CD4-positive, alpha-beta T cell treated with Interleukin-15 for 1 hour (primary cell): ENCODE data around the gene SMAD3.
"Not testable (repeated sequence)": the region's sequence is repeated elsewhere in the genome, so short reads cannot be mapped to it uniquely, and the experiment has no call there.

Source experiments
- DNase-seq: peaks from one replicate; pipeline ENCODE4 v3.0.0-alpha.2; 2020

SMAD3 gene

DNA sequence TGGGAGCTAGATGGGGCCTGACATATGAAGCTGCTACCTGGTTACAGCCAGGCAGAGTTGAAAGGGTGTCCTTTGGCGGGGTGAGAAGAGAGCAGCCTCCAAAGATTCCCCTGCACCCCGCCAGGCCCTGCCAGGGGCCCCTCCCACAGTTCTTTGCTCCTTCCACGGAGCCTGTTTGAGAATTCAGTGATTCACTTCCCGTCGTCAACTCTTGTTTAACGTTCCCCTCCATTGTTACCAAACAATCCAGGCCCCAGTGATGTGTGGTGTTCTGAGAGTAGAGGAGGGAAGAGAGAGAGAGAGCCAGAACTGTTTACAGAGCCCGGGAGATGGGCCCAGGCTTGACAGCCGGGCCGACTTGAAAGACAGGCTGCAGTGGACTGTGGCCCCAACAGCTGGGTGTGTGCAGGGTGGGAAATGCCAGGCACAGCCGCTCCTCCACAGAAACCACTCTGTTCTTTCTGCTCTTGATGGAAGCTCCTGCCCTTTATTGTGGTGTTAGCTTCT is 81.5 kb downstream of the SMAD3 start:
- peak; percentile 63 for DNase-seq

DNA sequence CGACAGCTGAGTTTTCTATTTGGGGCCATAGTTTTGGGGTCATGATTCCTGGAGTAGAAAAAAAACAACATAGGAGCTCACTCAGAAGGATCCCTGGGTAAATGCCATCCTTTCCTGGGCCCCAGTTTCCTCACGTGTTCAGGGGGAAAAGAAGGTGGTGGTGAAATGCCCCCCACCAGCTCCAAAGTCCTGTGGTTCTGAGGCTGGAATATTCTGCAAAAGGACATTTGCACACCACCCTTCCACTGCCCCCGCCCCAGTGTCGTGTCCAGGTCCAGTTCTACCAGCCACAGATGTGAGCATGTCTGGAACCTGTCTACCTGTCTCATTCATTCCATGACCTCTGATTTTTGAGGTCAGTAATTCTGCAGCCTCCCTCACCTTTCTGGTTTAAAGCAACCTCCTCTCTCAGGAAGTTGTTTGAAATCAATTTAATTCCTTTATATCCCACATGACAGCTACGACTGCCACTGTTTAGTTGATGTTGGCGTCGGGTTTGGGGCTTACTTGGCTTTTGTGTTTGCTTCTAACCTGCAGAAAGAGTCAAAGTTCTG is 82.1 kb downstream of the SMAD3 start:
- DNase-seq = no peak

DNA sequence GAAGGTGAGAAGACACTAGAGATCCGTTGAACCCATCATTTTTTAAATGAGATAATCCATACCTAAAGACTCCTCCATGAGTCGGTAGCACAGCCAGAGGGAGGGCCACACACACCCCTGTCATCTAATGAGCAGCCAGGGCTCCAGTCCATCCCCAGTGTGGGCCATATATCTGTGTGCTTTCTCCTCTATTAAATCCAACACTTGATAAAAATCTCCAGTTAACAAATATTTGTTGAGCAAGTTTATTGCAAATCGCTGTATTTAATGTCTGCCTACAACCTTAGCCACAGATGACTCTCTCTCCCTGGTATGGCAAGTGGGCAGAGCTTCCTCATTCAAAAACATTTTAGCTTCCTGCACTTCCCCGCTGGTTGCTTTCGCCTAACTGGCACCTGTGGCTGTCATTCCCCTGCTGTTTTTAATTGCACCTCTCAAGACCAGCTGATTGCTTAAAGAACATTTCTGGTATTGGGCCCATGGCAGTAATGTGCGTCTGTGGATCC is 82.8 kb downstream of the SMAD3 start:
- peak; percentile 38 for DNase-seq

DNA sequence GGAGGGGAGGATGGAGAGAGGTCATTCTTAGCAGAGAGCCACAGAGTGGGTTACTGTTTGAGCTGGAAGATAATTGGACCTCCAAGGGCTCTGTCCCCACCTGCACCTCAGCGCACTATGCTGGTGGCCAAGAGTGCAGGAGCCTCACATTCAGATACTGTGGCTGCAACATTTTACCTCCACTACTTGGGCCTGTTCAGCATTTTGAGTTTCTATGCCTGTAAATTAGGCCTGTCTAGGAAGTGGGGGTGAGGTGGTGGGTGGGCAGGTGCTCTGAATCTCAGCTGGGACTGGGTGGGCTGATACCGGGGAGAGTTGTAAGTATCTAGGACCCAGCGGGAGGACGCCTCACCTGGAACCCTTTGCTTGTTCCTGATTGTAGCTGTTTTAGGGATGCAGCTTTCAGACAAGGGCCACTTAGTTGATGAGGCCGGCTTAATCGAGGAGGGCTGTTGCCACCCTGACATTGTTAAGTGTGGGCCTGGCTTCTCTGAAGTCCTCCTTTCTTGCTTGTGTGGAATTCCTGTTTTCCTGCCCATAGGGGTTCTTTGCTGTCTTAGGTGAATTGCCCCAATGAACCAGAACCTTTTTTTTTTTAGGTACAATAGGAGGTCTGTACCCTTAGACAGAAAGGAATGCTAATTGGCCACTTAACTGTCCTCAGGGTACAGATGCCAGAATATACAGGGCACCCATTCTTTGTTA is 83.8 kb downstream of the SMAD3 start:
- no peak for DNase-seq

DNA sequence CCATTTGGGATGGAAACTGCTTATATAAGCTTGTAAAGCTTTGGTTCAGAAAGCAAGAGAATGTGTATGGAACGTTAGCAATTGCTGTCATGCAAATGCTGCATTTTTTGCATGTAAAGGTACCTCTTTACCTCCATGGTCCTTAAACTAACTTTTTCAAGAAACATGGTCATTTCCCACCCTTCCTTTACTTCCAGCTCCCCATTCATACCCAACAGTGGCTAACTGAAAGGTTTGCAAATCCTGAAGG is 84.3 kb downstream of the SMAD3 start:
- DNase-seq = no peak

DNA sequence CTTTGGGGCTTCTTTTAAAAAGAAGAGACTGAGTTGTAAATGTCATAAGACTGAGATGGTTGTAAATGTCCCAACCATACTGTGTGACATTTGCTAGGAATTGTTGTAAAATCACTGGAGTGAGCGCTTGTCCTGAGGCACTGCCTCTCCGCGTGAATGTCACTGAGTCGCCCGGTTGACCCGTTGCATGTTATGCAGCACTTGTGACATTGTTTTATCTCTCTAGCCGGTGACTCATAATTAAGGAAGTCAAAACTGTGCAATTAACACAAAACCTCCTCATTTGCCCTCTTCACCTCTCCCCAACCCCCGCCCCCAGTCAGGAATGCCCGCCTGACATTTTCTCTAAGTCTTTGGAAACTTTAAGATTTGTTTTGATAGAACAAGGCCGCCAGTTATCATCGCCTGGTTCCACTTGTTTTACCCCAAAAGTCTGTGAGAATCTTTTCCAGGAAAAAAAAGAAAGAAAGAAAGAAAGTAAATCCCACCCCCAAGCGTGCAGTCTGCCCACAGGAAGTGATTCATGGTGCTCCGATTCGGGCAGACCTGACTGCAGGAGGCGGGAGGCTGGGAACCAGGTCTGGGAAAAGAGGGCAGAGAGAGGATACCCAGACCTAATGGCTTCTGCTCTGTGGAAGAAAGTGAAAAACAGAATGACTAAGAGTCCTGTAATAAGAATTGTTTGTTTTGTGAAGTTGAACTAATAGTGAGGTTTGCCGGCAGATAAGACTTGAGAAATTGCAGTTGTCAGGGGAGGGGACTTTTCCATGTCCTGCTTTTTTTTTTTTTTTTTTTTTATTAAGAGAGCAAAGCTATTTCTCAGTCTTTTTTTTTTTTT is 84.8 kb downstream of the SMAD3 start:
- DNase-seq = peak; percentile 65

DNA sequence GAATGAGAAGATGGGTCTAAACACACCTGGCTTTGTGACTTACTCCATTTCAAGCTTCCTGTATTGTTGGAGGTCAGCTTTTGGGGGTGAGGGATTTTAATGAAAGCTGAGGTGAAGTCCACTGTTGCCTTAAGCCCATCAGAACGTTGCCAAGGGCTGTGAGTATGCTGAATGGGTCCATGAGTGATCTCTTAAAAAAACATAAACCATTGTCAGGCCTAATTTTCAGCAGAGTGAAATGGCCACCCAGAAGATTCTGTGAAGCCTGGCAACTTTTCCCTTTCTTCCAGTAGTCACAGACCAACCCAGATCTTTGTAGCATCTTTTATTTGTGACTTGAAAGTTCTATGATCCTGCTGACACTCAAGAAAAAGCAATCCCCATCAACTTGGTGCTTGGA is 87.0 kb downstream of the SMAD3 start:
- DNase-seq = no peak

DNA sequence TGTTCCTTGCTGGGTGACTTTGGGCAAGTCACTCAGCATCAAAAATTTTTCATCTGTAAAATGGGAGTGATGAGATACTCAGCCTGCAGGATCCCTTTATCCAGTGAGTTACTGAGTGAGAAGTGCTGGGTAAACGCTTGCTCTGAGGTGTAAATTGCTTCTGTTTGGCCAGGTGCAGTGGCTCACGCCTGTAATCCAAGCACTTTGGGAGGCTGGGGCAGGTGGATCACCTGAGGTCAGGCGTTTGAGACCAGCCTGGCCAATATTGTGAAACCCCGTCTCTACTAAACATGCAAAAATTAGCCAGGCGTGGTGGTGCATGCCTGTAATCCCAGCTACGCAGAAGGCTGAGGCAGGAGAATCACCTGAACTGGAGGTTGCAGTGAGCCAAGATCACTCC is 87.6 kb downstream of the SMAD3 start:
- not testable (repeated sequence) for DNase-seq

DNA sequence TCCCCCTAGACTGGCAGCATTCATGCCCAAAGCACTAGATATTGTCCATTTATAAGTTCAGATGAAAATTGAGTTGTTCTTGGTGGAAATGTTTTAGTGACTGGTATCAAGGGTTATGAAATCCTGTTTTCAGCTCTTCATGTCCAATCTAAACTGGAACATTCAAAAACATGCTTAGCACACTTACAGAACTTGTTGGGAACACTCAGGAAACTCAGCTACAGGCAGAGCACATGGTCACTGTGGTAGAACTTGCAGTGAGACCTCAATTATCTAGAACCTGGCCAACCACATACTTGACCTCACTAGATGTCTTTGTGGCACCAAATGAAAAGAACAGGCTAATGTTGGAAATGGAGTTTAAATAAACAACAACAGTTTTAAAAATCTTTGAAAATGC is 88.8 kb downstream of the SMAD3 start:
- no peak for DNase-seq

DNA sequence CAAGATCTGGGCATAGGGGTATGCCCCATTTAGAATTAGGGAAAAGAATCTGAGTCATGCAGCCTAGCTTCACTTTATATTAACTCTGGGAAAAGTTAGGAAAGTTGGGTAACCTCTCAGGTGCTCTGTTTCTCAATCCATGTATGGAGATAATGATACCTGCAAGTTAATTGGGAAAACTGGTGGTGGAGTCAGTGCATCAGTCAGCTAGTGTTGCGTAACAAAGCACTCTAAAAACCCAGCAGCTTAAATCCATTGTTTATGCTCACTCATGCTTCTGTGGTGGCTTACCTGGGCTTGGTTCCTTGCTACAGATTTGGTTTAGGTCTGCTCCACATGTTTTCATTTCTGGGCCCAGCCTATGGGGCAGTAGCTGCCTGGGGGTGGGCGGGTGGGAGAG is 91.0 kb downstream of the SMAD3 start:
- no peak for DNase-seq

DNA sequence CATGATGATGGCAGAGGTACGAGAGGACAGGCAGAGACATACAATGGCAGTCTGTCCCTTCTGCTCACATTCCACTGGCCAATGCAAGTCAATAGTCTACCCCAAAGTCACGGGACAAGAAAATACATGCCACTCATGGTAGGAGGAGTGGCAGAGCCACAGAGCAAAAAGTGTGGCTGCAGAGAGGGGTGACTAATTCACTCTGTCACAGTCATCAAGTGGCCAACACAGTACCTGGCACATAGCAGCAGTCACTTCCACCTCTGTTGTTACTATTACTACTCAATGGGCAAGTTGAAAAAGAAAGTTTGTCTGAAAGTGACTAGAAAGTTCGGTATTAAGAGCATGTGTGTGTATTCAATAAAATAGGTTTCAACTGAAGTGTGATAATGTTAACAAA is 91.4 kb downstream of the SMAD3 start:
- no peak for DNase-seq

DNA sequence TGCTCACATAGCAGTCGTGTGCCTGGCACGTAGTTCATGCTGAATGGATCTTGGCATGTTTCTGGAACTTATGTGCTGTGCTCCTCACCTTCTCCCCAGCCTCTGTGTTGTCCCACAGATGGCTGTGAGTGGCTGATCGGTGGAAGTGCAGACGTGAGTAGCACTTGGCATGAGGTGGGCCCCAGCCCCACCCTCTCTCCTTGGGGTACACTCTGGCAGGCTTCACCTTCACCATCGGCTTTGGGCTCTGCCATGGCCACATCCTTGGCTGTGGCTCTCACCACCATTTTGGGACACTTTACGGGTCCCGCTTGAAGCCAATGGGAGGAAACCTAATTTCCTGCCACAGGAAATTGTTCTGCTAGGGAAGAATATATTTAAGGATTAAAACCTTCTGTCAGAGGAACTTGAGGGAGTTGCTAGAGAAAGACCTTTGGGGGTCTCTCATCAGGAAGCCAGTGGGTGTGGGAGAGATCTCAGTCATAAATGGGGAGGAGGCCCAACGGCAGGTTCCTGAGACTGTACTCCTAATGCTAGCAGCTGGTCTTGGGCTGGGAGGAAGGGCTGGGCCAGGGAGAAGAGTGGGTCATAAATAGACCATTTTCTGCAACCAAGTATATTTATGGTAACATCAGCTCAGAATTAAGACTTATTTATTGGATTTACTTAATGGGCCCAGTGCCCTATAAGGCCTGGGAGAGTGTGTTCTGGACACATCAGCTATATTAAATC is 92.3 kb downstream of the SMAD3 start:
- DNase-seq = no peak

DNA sequence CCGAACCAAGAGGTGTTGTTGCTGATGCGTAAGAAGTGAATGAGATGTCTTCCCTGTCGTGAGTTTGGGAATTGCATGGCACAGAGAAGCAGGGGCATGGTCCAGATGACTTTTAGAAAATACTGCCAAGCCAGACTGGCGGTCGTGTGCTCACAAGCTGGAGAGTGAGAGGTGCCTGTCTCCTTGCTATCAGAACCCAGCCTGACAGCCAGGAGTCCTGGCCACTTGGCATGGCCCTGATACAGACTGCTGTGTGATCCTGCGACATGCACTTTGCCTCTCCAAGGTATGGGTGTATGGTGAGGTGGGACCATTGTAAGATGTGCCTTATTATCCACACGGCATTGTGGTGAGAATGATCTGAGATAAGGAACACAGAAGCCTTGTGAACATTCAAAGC is 93.0 kb downstream of the SMAD3 start:
- no peak for DNase-seq

DNA sequence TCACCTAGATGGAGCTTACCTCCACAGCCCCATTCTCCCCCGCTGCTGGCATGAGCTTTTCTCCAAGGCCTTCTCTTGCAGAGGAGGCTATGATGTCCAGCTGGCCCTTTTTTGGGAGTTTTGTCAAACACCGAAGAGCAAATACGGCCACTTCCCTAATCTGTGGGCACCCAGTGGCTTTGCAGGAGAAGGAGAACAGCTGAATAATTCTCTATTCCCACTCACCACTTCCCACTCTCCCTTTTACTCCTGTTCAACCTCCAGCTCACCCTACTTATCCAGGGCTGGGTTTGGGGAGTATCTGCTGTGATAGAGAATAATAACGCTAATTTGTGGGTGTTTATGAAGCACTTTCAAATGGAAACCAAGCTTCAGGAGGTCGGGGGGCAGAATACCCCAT is 96.0 kb downstream of the SMAD3 start:
- no peak for DNase-seq

DNA sequence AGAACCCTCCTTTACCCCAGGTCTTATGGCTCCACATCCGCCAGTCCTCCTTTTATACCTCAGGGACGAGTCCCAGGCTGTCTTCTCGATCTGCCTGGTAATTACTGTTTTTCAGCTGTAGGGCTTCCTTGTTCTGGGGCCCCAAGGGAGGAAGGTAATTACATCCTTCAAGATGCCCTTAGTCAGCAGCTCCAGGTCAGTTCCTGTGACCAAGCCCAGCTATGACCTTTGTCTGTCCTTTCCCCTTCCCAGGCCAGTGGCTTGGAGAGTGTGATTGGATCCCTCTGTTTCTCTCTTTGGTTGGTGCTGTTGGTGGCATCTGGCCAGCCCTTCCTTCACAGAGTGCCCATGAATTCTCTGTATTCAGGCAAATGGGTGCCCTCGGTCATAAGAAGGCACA is 96.5 kb downstream of the SMAD3 start:
- no peak for DNase-seq

DNA sequence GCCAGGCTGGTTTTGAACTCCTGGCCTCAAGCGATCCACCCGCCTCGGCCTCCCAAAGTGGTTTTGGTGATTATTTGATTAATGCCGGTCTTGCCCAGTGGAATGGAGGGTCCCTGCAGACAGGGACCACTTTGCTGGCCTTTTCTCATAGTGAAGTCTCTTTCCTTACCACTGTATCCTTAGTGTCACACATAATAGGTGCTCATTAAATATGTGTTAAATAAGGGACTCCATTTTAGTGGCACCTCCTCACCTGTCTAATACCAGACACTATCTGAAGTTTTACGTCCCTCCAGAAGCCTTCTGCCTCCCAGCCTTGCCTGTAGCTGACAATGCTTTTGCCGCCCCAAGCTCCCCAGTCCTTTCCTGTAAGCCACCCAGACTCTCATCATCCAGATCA is 97.8 kb downstream of the SMAD3 start:
- no peak for DNase-seq

DNA sequence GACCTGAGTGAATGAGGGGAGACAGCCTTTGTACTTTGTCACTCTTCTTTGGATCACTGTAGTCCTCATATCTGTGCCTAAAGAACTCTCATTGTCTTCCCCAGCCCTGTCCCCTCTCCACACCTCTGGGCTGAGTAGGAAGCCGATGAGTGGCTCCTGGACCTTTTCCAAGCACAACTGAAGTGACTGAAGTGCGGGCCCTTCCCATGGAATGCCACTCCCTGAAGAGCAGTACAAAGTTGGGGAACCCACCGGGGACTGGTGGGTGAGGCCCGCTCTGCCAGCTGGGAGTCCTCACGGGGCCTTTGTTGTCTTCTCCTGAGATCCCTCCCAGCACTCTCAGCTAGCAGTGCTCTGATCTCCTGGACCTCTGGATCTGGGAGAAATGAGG is 99.0 kb downstream of the SMAD3 start:
- no peak for DNase-seq

DNA sequence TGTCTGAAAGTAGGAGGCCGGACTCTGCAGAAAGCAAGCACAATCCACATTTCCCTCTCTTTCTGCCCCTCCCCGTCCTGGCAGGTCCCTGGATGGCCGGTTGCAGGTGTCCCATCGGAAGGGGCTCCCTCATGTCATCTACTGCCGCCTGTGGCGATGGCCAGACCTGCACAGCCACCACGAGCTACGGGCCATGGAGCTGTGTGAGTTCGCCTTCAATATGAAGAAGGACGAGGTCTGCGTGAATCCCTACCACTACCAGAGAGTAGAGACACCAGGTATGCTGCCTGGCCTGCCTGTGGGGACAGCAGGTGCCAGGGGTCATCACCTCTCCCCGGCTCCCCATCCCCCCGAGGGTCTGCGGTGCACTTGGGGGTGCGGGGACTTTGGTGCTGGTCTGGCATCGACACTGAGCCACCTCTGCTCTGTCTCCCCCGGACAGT is 99.4 kb downstream of the SMAD3 start:
- DNase-seq = no peak

DNA sequence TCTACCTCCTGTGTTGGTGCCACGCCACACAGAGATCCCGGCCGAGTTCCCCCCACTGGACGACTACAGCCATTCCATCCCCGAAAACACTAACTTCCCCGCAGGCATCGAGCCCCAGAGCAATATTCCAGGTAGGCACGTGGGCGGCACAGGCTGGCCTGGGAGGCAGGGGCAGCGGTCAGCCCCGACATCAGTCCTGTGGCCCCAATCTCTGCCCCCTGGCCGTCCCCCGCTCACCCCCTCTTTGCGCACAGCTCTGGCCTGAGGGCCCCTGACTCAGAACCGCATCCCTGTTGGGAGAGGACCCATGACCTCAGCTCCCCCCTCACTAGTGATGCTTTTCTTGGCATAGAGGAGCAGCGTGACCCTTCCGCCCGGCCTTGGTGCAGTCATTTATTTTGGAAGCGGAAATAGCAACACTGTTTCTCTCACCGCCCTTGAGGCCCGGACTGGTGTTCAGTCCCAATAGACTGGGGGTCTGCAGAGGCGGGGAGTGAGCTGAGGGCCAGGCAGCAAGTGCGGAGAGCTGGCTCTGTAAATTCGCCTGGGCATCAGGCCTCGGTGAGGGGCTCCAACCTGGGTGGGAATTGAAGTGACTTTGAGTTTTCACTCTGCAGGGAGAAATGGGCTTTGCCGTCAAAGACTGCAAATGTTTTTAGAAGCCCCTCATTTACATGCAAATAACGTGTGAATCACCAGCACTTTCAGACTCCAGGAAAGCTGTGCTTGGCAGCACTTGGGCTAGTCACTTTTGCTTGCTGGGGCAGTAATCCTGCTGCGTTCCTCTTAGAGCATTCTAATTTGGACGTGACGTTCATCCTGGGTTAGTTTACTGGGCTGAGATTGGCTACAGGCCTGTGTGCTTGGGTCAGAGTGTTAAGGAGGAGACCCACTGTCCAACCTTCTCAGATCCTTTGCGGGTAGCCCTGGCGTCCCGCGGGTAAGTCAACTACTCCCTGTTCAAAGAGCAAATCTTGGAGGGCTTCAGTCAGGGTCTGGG is 100.2 kb downstream of the SMAD3 start:
- no peak for DNase-seq

DNA sequence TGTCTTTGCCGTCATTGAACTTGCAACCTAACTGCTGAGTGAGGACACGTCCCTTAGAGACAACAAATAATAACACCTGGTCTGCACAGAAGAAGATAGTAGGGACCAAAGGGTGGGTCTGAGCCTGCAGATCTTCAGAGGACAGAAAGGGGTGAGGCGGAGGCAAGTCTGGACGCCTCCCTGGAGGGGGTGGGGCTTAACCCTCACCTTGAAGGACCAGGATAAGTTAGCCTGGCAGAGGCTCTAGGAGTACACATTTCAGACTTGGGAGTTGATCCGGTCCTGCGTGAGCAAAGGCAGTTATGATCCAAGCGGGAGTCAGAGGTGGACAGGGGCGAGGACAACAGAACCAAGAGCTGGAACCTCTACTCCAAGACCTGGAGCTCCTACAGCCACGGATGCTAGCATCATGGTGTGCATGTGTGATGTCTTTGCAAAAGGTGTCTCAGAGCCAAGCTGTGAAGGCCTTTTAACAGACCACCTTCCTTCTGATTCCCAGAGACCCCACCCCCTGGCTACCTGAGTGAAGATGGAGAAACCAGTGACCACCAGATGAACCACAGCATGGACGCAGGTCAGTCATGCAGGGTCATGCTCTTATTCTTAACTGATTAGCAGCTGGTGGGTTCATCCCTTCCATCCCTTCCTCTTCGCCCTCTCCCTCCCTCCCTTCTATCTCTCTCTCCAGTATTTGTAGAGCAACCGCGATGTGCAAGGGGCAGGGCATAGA is 101.0 kb downstream of the SMAD3 start:
- no peak for DNase-seq

DNA sequence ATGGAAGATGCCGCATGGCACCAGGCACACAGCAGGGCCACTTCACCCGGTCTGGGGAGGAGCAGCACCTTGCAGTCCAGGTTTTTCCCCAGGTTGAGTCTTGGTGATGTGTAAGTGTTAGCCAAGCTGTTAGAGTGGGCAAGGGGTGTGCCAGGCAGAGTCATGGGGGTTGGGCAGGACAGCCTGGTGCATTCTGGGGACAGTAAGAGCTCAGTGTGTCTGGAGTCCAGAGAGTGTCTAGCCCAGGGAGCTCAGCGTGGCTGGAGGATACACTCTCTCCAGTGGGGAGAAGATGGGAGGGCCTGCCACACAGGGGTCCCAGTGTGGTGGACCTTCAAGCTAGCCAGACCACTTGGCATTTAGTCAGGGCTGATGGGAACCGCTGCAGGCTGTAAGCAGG is 101.7 kb downstream of the SMAD3 start:
- no peak for DNase-seq
